Heart left ventricle (tissue), 13 donors: ENCODE results near the gene CDC123.
"Not testable (repeated sequence)": the region's sequence is repeated elsewhere in the genome, so short reads cannot be mapped to it uniquely, and the experiment has no call there.

ENCODE experiments used
- CTCF ChIP-seq, 12 donors: fragments of 200-600 bp; sonication (generic) in 4 of 12; IDR thresholded peaks; one replicate each; pipeline versions ENCODE4 v1.5.0 to v1.8.0; 2018 to 2022; ENCODE audit warnings: antibody characterized with exemption in 12 of 12, mild to moderate bottlenecking in 5 of 12
- POLR2A ChIP-seq, 2 donors: fragments of 450-650 bp; IDR thresholded peaks; one replicate each; pipeline ENCODE4 v1.6.1; 2017; ENCODE audit warnings: antibody characterized with exemption in 2 of 2, mild to moderate bottlenecking in 2 of 2, moderate library complexity in 2 of 2
- donor health status: ischemic (EF 13 %, LVEDD 7.1; RV severe dilation, severe dysfunction).
- donor health status: DM: no; HTN: yes; CAD: no.
- donor health status: DM: no; HTN: no; CAD: no.
- donor health status: ischemic (EF 25% LVEDD 6.9; RV normal size, moderate dysfunction).
- donor health status: ischemic (EF 25% LVEDD 5.7; RV mildly dilated, moderate dysfunction).
- donor health status: ischemic (EF 35%, LVEDD 5.7; RV mildly dilated, moderate dysfunction).
- donor health status: nonischemic (EF 11% LVEDD 7.7; RV severe dilation, severe dysfunction).
- donor health status: DM: yes; HTN: yes; CAD: no.
- donor health status: PGD.
- donor health status: ischemic (EF 29% LVEDD 5.4; RV normal size, mild dysfunction).
- donor health status: nonischemic (EF 23%, LVEDD 6.1; RV moderate dilation, normal function).

DNA sequence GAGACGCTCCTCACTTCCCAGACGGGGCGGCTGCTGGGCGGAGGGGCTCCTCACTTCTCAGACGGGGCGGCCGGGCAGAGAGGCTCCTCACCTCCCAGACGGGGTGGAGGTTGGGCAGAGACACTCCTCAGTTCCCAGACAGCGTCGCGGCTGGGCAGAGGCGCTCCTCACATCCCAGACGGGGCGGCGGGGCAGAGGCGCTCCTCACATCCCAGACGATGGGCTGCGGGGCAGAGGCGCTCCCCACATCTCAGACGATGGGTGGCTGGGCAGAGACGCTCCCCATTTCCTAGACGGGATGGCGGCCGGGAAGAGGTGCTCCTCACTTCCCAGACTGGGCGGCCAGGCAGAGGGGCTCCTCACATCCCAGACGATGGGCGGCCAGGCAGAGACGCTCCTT lies 30.4 kb downstream of the CDC123 start:
- not testable (repeated sequence) for TF ChIP-seq CTCF, POLR2A (IDR thresholded peaks at IDR 0.05)
